ENCODE results near the gene ADD1. TPM values are rescaled to one million over a fixed set of nuclear protein-coding genes. Genes with fewer than 3 reads are reported as not detected.

The ADD1 gene
- total RNA-seq, 4 donors from 2014 or later = 290 to 470 (median 372) TPM

- Histone ChIP-seq H3K27ac (peak overlapping the region in 1 of 4 donors; percentile 75), H3K9me3 (no peaks in the 10 kb centered on the region), H3K36me3 (no peaks in the 10 kb centered on the region), H3K27me3 (no peaks in the 10 kb centered on the region), H3K4me3 (no peak overlapping the region), H3K4me1 (peaks cover 0 to 84% (median 17%) of the 10 kb centered on the region in 4 donors)
- no peak for TF ChIP-seq CTCF (IDR thresholded peaks at IDR 0.05)
- TF ChIP-seq POLR2A (IDR thresholded peaks at IDR 0.05) = no peak
- DNase-seq = no peak
Measured at GRCh38 chr4:2859514-2859913, 15.9 kb downstream of the ADD1 start.

- H3K27ac ChIP-seq = peak overlapping the region in 3 of 4 donors; percentile 7 to 75 (median 71)
- no peak for DNase-seq
- no peak overlapping the region for H3K4me3 ChIP-seq
- H3K4me1 ChIP-seq = peaks cover 0 to 83% (median 17%) of the 10 kb centered on the region in 4 donors
- H3K27me3 ChIP-seq = no peaks in the 10 kb centered on the region
- no peak for TF ChIP-seq POLR2A (IDR thresholded peaks at IDR 0.05)
- TF ChIP-seq CTCF (IDR thresholded peaks at IDR 0.05) = no peak
- H3K36me3 ChIP-seq = no peaks in the 10 kb centered on the region
- no peaks in the 10 kb centered on the region for H3K9me3 ChIP-seq
Measured at GRCh38 chr4:2860391-2861348, 17.0 kb downstream of the ADD1 start.

GRCh38 chr4:2861631-2862436, 18.2 kb downstream of the ADD1 start:
- peak overlapping the region; percentile 7 to 75 (median 46) for H3K27ac ChIP-seq
- TF ChIP-seq CTCF (IDR thresholded peaks at IDR 0.05) = no peak
- TF ChIP-seq POLR2A (IDR thresholded peaks at IDR 0.05) = no peak
- H3K36me3 ChIP-seq = no peaks in the 10 kb centered on the region
- H3K4me3 ChIP-seq = no peak overlapping the region
- H3K4me1 ChIP-seq = peaks cover 0 to 92% (median 18%) of the 10 kb centered on the region in 4 donors
- H3K9me3 ChIP-seq = no peaks in the 10 kb centered on the region
- no peak for DNase-seq
- H3K27me3 ChIP-seq = no peaks in the 10 kb centered on the region

- Histone ChIP-seq H3K4me3 (no peak overlapping the region), H3K9me3 (no peaks in the 10 kb centered on the region), H3K27me3 (no peaks in the 10 kb centered on the region), H3K36me3 (no peaks in the 10 kb centered on the region), H3K4me1 (peaks cover 0 to 93% (median 18%) of the 10 kb centered on the region in 4 donors), H3K27ac (peak overlapping the region in 3 of 4 donors; percentile 20 to 75 (median 71))
- DNase-seq = peak in 1 of 3 donors; percentile 67
- TF ChIP-seq POLR2A (IDR thresholded peaks at IDR 0.05) = no peak
- TF ChIP-seq CTCF (IDR thresholded peaks at IDR 0.05) = no peak
Measured at GRCh38 chr4:2862528-2862927, 18.9 kb downstream of the ADD1 start.

GRCh38 chr4:2863649-2864048, 20.0 kb downstream of the ADD1 start:
- no peak for DNase-seq
- H3K4me3 ChIP-seq = no peak overlapping the region
- H3K4me1 ChIP-seq = peaks cover 0 to 93% (median 17%) of the 10 kb centered on the region in 4 donors
- peak overlapping the region in 1 of 4 donors; percentile 12 for H3K27ac ChIP-seq
- H3K27me3 ChIP-seq = no peaks in the 10 kb centered on the region
- TF ChIP-seq POLR2A (IDR thresholded peaks at IDR 0.05) = no peak
- no peak for TF ChIP-seq CTCF (IDR thresholded peaks at IDR 0.05)
- H3K36me3 ChIP-seq = no peaks in the 10 kb centered on the region
- H3K9me3 ChIP-seq = no peaks in the 10 kb centered on the region
